SKM-1 (cell line): ENCODE data around the gene CD93.

ENCODE experiments used
- DNase-seq: peaks from one replicate; lab custom pipeline; 2025; ENCODE audit not compliant: unreplicated experiment; lab: John Stamatoyannopoulos, UW

Gene CD93

GRCh38 chr20:23120936-23121750 lies 35.0 kb upstream of the CD93 start:
- DNase-seq: no peak

- DNase-seq: no peak
Observed at GRCh38 chr20:23120261-23120660, 34.1 kb upstream of the CD93 start.

GRCh38 chr20:23119456-23120216 lies 33.5 kb upstream of the CD93 start:
- DNase-seq: no peak

GRCh38 chr20:23118766-23119165 lies 32.6 kb upstream of the CD93 start:
- no peak for DNase-seq

- no peak for DNase-seq
Observed at GRCh38 chr20:23118144-23118543, 32.0 kb upstream of the CD93 start.

GRCh38 chr20:23117738-23118137 lies 31.6 kb upstream of the CD93 start:
- DNase-seq: no peak

- no peak for DNase-seq
Observed at GRCh38 chr20:23116311-23117089, 30.4 kb upstream of the CD93 start.

- DNase-seq: peak; percentile 48
Observed at GRCh38 chr20:23115822-23116221, 29.7 kb upstream of the CD93 start.

GRCh38 chr20:23114448-23115082 lies 28.4 kb upstream of the CD93 start:
- no peak for DNase-seq

- peak; percentile 18 for DNase-seq
Observed at GRCh38 chr20:23114018-23114417, 27.9 kb upstream of the CD93 start.

GRCh38 chr20:23112595-23112994 lies 26.5 kb upstream of the CD93 start:
- no peak for DNase-seq

GRCh38 chr20:23111944-23112342 lies 25.8 kb upstream of the CD93 start:
- no peak for DNase-seq

GRCh38 chr20:23111307-23111943 lies 25.3 kb upstream of the CD93 start:
- DNase-seq: no peak

GRCh38 chr20:23108871-23109270 lies 22.7 kb upstream of the CD93 start:
- no peak for DNase-seq

- no peak for DNase-seq
Observed at GRCh38 chr20:23107466-23107865, 21.3 kb upstream of the CD93 start.

GRCh38 chr20:23106271-23106851 lies 20.2 kb upstream of the CD93 start:
- DNase-seq: no peak

GRCh38 chr20:23105193-23105592 lies 19.1 kb upstream of the CD93 start:
- DNase-seq: no peak

- DNase-seq: peak; percentile 40
Observed at GRCh38 chr20:23103284-23104018, 17.3 kb upstream of the CD93 start.

GRCh38 chr20:23101696-23102406 lies 15.7 kb upstream of the CD93 start:
- DNase-seq: no peak
